K562 (cell line): ENCODE measurements around the gene STT3A. TPM values are rescaled to one million over a fixed set of nuclear protein-coding genes. Genes with fewer than 3 reads are reported as not detected.

Experiments used
- ETS2 ChIP-seq: IDR thresholded peaks from 2 replicates; pipeline ENCODE4 v1.6.1; 2016; ENCODE audit warnings: borderline replicate concordance, missing genetic modification characterization, mild to moderate bottlenecking, moderate library complexity, missing compliant biosample characterization; ENCODE audit not compliant: poor library complexity, severe bottlenecking
- HNRNPL ChIP-seq: fragments of 200-400 bp; formaldehyde crosslinking; IDR thresholded peaks from 2 replicates; pipeline ENCODE4 v1.6.1; 2017; ENCODE audit warnings: low read depth, mild to moderate bottlenecking, low read length
- NEUROD1 ChIP-seq: fragments of 150-350 bp; IDR thresholded peaks from 2 replicates; pipeline ENCODE4 v1.6.1; 2014; ENCODE audit warnings: borderline replicate concordance, low read length, low read depth; ENCODE audit not compliant: partially characterized antibody
- NFIX ChIP-seq: fragments of 250-450 bp; sonication (Bioruptor Pico); IDR thresholded peaks from 2 replicates; pipeline ENCODE4 v1.4.0; 2020; ENCODE audit warnings: low read depth, mild to moderate bottlenecking, moderate library complexity
- NR2F6 ChIP-seq: fragments of 450-650 bp; formaldehyde crosslinking; IDR thresholded peaks from 2 replicates; pipeline ENCODE4 v1.4.0; 2020; ENCODE audit warnings: mild to moderate bottlenecking
- PTRF ChIP-seq: fragments of 450-650 bp; IDR thresholded peaks from 2 replicates; pipeline ENCODE4 v1.6.1; 2016; ENCODE audit warnings: mild to moderate bottlenecking, missing genetic modification characterization, missing compliant biosample characterization
- SMARCA4 ChIP-seq: fragments of 450-650 bp; IDR thresholded peaks from 2 replicates; pipeline ENCODE4 v1.6.1; 2016
- ZNF717 ChIP-seq: fragments of 250-450 bp; sonication (Bioruptor Pico); IDR thresholded peaks from 2 replicates; pipeline ENCODE4 v1.5.0; 2021
- polyA plus RNA-seq, 8 experiments: library from polyadenylated mRNA; depleted of rRNA in 4 of 8; stranded (reverse) in 5 of 8; unstranded in 3 of 8; fragments of >200 nt; fragmentation: Nextera tagmentation in 2 of 8; fragmentation: Illumina TruSeq in 1 of 8; extraction: Ambion mirVana in 2 of 8; extraction: Trizol in 1 of 8; gene quantifications; 2 replicates each; pipeline versions ENCODE4 v1.2.1 to v1.2.3, GENCODE V29; 2011 to 2014; ENCODE audit warnings: inconsistent platforms in 1 of 8, missing spikeins in 1 of 8
- total RNA-seq, 7 experiments: library from RNA; depleted of rRNA in 6 of 7; stranded (reverse); fragments of >200 nt in 6 of 7; fragmentation: Illumina TruSeq in 2 of 7; extraction: Trizol in 2 of 7; gene quantifications; 2 replicates each; pipeline versions ENCODE4 v1.2.1 to v1.2.3, GENCODE V29; 2011 to 2021; ENCODE audit warnings: low replicate concordance in 1 of 7
- TF ChIP-seq, protein P1 (sequence below), 2 experiments: fragments of 450-650 bp; IDR thresholded peaks; 2 replicates each; pipeline ENCODE4 v1.6.1; 2016
- TF ChIP-seq, protein P2 (sequence below): sonication (generic); formaldehyde crosslinking; IDR thresholded peaks from 2 replicates; pipeline ENCODE4 v1.8.0; 2023; ENCODE audit warnings: mild to moderate bottlenecking, missing genetic modification reagents
- TF ChIP-seq, protein P3 (sequence below), 2 experiments: fragments of 450-650 bp; conservative IDR thresholded peaks; 2 replicates each; pipeline ENCODE4 v1.6.1; 2017; ENCODE audit warnings: mild to moderate bottlenecking in 2 of 2, moderate library complexity in 2 of 2
- TF ChIP-seq, protein P4 (sequence below): sonication (generic); formaldehyde crosslinking; IDR thresholded peaks from 2 replicates; pipeline ENCODE4 v1.8.0; 2022; ENCODE audit warnings: mild to moderate bottlenecking, missing genetic modification reagents
- TF ChIP-seq, protein P5 (sequence below): sonication (generic); formaldehyde crosslinking; IDR thresholded peaks from 2 replicates; pipeline ENCODE4 v1.8.0; 2023; ENCODE audit warnings: mild to moderate bottlenecking, missing genetic modification reagents
- TF ChIP-seq, protein P6 (sequence below): fragments of 450-650 bp; formaldehyde crosslinking; IDR thresholded peaks from 2 replicates; pipeline ENCODE4 v1.4.0; 2022; ENCODE audit warnings: mild to moderate bottlenecking, moderate library complexity
- TF ChIP-seq, protein P7 (sequence below): fragments of 450-650 bp; IDR thresholded peaks from 2 replicates; pipeline ENCODE4 v1.7.0; 2016; ENCODE audit warnings: borderline replicate concordance

STT3A gene
- total and polyA plus RNA-seq, 9 of the 15 experiments (the other 6 are each of a cell fraction or from before 2014, with no cell fraction given): 70.7 to 330 (median 192) TPM

DNA sequence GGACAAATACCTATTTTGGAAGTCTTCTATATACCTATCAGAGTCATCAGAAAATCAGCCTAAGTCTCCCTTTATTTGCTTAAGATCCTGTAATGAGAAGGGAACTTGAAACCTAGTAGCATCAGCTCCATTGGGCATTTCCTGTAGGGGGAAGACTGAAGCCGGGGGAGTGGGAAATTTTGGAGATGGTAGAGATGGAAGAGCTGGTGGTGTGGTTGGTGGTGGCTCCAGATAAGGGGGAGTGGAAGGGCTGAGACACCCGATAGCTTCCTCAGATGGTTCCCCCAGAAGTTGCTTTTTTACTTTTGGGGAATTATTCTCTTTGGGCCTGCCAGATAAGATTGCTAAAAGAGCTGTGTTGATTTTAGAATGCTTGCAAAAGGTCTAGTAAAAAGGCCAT lies 39.7 kb upstream of the STT3A start (continued):
- TF ChIP-seq NFIX (no peak), NEUROD1 (peak; percentile 68), SMARCA4 (peak; percentile 99), ETS2 (tag) (no peak), HNRNPL (no peak), ZNF717 (CRISPR knock-in tag) (no peak), PTRF (tag) (no peak), NR2F6 (CRISPR knock-in tag) (no peak)
- TF ChIP-seq, protein P1, sequence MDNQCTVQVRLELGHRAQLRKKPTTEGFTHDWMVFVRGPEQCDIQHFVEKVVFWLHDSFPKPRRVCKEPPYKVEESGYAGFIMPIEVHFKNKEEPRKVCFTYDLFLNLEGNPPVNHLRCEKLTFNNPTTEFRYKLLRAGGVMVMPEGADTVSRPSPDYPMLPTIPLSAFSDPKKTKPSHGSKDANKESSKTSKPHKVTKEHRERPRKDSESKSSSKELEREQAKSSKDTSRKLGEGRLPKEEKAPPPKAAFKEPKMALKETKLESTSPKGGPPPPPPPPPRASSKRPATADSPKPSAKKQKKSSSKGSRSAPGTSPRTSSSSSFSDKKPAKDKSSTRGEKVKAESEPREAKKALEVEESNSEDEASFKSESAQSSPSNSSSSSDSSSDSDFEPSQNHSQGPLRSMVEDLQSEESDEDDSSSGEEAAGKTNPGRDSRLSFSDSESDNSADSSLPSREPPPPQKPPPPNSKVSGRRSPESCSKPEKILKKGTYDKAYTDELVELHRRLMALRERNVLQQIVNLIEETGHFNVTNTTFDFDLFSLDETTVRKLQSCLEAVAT (IDR thresholded peaks at IDR 0.05): peak in 1 of 2 experiments; percentile 89; a peak in 2 of 4 replicates
- TF ChIP-seq, protein P2, sequence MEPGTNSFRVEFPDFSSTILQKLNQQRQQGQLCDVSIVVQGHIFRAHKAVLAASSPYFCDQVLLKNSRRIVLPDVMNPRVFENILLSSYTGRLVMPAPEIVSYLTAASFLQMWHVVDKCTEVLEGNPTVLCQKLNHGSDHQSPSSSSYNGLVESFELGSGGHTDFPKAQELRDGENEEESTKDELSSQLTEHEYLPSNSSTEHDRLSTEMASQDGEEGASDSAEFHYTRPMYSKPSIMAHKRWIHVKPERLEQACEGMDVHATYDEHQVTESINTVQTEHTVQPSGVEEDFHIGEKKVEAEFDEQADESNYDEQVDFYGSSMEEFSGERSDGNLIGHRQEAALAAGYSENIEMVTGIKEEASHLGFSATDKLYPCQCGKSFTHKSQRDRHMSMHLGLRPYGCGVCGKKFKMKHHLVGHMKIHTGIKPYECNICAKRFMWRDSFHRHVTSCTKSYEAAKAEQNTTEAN: no peak
- TF ChIP-seq, protein P3, sequence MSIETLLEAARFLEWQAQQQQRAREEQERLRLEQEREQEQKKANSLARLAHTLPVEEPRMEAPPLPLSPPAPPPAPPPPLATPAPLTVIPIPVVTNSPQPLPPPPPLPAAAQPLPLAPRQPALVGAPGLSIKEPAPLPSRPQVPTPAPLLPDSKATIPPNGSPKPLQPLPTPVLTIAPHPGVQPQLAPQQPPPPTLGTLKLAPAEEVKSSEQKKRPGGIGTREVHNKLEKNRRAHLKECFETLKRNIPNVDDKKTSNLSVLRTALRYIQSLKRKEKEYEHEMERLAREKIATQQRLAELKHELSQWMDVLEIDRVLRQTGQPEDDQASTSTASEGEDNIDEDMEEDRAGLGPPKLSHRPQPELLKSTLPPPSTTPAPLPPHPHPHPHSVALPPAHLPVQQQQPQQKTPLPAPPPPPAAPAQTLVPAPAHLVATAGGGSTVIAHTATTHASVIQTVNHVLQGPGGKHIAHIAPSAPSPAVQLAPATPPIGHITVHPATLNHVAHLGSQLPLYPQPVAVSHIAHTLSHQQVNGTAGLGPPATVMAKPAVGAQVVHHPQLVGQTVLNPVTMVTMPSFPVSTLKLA (conservative IDR thresholded peaks at IDR 0.05): peak in 1 of 2 experiments; percentile 36; a peak in 1 of 4 replicates
- TF ChIP-seq, protein P4, sequence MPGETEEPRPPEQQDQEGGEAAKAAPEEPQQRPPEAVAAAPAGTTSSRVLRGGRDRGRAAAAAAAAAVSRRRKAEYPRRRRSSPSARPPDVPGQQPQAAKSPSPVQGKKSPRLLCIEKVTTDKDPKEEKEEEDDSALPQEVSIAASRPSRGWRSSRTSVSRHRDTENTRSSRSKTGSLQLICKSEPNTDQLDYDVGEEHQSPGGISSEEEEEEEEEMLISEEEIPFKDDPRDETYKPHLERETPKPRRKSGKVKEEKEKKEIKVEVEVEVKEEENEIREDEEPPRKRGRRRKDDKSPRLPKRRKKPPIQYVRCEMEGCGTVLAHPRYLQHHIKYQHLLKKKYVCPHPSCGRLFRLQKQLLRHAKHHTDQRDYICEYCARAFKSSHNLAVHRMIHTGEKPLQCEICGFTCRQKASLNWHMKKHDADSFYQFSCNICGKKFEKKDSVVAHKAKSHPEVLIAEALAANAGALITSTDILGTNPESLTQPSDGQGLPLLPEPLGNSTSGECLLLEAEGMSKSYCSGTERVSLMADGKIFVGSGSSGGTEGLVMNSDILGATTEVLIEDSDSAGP (CRISPR knock-in tag): no peak
- TF ChIP-seq, protein P5, sequence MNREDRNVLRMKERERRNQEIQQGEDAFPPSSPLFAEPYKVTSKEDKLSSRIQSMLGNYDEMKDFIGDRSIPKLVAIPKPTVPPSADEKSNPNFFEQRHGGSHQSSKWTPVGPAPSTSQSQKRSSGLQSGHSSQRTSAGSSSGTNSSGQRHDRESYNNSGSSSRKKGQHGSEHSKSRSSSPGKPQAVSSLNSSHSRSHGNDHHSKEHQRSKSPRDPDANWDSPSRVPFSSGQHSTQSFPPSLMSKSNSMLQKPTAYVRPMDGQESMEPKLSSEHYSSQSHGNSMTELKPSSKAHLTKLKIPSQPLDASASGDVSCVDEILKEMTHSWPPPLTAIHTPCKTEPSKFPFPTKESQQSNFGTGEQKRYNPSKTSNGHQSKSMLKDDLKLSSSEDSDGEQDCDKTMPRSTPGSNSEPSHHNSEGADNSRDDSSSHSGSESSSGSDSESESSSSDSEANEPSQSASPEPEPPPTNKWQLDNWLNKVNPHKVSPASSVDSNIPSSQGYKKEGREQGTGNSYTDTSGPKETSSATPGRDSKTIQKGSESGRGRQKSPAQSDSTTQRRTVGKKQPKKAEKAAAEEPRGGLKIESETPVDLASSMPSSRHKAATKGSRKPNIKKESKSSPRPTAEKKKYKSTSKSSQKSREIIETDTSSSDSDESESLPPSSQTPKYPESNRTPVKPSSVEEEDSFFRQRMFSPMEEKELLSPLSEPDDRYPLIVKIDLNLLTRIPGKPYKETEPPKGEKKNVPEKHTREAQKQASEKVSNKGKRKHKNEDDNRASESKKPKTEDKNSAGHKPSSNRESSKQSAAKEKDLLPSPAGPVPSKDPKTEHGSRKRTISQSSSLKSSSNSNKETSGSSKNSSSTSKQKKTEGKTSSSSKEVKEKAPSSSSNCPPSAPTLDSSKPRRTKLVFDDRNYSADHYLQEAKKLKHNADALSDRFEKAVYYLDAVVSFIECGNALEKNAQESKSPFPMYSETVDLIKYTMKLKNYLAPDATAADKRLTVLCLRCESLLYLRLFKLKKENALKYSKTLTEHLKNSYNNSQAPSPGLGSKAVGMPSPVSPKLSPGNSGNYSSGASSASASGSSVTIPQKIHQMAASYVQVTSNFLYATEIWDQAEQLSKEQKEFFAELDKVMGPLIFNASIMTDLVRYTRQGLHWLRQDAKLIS (CRISPR knock-in tag): no peak
- TF ChIP-seq, protein P6, sequence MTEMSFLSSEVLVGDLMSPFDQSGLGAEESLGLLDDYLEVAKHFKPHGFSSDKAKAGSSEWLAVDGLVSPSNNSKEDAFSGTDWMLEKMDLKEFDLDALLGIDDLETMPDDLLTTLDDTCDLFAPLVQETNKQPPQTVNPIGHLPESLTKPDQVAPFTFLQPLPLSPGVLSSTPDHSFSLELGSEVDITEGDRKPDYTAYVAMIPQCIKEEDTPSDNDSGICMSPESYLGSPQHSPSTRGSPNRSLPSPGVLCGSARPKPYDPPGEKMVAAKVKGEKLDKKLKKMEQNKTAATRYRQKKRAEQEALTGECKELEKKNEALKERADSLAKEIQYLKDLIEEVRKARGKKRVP (CRISPR knock-in tag): peak; percentile 52; the same call in 1 of the 2 replicates
- TF ChIP-seq, protein P7, sequence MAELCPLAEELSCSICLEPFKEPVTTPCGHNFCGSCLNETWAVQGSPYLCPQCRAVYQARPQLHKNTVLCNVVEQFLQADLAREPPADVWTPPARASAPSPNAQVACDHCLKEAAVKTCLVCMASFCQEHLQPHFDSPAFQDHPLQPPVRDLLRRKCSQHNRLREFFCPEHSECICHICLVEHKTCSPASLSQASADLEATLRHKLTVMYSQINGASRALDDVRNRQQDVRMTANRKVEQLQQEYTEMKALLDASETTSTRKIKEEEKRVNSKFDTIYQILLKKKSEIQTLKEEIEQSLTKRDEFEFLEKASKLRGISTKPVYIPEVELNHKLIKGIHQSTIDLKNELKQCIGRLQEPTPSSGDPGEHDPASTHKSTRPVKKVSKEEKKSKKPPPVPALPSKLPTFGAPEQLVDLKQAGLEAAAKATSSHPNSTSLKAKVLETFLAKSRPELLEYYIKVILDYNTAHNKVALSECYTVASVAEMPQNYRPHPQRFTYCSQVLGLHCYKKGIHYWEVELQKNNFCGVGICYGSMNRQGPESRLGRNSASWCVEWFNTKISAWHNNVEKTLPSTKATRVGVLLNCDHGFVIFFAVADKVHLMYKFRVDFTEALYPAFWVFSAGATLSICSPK: no peak
